HG02885 (cell line): ENCODE measurements around the gene TIAM2.

Experiments
- ATAC-seq: cut with Tn5 transposase; IDR thresholded peaks from one replicate; pipeline ENCODE4 v1.9.1; 2021; ENCODE audit warnings: mild to moderate bottlenecking; ENCODE audit not compliant: unreplicated experiment, poor library complexity

The TIAM2 gene

GRCh38 chr6:155021680-155022079 is 26.6 kb downstream of the TIAM2 start:
- ATAC-seq, result no peak

DNA sequence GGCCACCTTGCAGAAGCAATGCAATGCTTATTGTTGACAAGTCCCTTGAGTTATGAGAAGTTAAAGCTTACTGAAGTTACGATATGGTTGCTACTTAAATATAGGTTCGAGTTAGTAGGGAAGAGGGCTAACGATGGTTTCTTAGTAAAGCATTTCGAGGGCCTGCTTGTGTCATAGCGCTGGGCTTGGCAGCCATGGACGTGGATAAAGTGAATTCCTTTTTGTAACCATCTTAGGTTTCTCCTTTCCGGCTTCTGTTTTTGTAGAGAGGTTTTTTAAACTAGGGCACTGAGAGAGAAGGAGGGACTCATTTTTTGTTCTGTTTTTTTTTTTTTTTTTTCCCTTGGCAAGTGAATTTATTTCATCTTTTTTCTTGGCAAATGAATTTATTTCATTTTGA is 27.6 kb downstream of the TIAM2 start:
- no peak for ATAC-seq

DNA sequence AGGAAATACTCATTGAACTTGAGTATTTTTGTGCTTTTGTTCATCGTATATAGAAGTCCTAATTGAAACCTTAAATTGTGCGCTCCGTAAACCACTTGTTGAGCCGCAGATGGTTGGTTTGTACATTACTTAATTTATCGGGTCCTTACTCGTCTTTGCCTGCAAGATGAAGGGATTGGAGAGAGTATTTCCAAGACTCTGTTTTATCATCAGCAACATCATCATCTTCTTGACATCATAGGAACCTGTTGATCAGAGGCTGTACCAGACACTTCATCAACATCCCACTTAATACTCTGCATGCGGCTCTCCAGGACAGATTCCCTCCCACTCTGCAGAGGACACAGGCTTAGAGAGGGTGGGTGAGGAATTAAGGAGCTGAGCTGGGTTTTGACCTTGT is 28.6 kb downstream of the TIAM2 start:
- no peak for ATAC-seq

DNA sequence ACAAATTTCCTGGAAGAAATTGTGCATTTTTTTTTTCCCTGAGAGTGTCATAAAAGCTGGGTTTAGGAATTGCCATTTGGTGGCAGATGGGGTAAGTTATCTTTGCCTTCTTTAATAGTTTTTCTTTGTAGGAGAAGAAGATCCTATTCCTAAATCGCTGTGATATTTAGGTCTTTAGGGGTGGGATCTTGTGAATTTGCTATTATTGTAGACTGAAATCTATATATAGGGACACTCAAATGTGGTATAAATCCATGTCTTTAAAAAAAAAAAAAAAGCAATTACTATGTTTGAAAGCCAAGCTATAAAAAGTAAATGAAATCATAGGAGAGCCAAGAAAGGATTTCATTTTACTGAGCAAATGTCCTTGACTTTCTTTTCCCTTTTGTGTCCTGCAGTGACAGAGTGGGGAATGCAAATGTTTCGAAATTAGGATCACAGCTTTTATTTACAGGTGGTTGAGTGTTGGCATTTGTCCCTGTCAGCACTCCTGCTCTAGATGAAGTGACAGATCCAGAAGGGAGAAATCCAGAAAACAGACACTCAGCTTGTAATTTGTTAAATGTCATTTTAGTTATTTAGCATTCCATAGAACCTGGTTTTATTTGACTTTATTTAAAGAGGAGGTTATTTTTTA is 29.4 kb downstream of the TIAM2 start:
- ATAC-seq, result no peak

DNA sequence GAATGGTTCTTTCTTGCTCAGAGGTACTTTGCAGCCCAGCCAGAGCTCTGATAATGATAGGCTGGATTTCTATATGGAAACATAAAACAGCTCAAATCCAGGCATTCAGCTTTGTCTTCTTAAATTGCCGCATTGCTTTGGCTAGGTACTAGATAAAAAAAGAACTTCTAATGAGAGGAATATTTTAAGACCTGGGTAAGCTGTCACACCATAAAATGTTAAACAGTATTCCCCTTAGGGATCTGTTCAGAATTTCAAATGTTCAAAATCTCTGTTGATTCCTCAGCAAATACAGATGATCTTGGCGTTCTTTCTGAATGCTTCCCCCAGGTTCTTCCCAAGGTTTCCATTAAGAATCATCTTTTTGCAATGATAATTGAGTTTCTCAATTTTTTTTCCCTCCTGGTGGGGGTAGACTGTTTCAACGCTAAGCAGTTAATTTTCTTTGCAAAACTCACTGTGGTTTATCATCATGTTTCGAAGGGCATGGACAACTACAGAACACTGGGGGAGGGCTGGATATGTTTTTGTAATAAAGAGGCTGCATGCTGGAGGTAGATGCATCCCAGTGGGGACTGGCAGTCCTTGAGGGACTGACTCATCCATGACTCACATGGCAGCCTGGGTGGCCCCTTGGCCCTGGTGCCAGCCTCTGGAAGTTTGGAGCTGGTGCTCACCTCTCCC is 31.0 kb downstream of the TIAM2 start:
- ATAC-seq, result no peak

DNA sequence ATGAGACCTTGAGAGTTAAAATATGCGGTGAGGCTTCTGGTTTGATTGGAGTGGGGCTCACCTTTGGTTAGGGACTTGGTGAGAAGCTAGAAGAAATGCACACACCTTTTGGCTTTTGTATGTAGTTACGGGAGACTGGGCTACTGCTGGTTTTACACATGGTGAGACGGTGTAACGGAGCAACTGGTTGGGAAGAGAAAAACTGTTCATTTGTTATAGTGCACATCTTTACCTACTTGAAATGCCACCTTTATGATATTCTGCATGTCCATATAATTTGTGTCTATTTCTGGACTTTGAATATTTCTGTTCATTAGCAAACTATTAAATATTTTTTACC is 31.6 kb downstream of the TIAM2 start:
- no peak for ATAC-seq

DNA sequence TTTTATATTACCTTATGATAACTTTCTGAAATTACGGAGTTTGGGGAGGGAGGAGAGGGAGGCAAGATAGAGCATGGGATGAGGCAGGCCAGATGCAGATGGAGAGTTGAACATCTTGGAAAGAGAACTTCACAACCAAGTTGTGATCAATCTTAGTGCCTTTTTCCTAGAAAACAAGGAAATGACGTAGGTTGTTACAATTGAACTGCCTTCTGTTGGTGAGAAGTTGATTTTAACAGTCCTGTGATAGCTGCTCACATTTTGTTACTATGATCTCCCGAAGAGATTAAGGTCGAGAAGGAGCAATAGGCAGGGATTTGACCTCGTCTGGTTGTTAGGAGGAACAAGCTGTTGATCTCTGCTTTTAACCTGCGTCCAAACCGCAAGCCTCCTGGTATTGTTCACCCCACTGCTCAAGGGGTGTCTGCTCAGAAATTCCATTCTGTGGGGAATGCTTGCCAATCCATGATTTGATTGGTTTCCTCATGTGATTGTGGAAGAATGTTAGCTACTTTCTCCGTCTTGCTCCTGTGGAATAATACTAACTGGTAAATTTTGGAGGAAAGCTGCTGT is 35.1 kb downstream of the TIAM2 start:
- ATAC-seq, result no peak

GRCh38 chr6:155031091-155031490 is 36.0 kb downstream of the TIAM2 start:
- no peak for ATAC-seq

- ATAC-seq, result no peak
Observed at GRCh38 chr6:155033021-155033791, 38.1 kb downstream of the TIAM2 start.

GRCh38 chr6:155036907-155037306 is 41.8 kb downstream of the TIAM2 start:
- no peak for ATAC-seq

GRCh38 chr6:155038104-155038503 is 43.0 kb downstream of the TIAM2 start:
- ATAC-seq, result no peak

DNA sequence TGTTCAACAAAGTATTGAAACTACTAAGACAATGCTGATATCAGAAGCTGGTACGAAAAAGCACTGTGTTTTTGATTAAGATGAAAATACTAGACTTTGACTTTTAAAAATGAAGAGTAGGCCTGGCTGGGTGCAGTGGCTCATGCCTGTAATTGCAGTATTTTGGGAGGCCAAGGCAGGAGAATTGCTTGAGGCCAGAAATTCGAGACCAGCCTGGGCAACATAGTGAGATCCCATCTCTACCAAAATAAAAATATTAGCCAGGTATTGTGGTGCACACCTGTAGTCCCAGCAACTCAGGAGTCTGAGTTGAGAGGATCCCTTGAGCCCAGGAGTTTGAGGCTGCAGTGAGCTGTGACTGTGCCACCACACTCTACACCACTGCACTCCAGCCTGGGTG is 43.4 kb downstream of the TIAM2 start:
- ATAC-seq, result no peak

DNA sequence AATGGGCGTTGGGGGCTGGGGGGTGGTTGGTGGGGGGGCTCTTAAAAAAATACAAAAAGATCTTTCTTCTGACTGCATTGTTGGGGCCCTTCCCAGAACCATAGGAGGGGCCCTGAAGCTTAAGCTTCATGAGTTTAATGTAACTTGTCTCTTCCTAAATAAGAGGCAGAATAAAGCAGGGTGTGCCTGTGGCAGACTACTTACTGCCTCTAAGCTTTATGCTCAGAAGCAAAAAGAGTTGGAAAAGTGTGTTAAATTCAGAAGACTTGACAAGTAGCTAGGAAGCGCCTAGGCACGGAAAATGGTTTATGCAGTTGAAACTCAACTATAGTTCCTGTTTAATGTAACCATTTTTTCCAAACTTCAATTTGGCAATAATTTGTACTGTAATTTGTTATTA is 44.5 kb downstream of the TIAM2 start:
- no peak for ATAC-seq

DNA sequence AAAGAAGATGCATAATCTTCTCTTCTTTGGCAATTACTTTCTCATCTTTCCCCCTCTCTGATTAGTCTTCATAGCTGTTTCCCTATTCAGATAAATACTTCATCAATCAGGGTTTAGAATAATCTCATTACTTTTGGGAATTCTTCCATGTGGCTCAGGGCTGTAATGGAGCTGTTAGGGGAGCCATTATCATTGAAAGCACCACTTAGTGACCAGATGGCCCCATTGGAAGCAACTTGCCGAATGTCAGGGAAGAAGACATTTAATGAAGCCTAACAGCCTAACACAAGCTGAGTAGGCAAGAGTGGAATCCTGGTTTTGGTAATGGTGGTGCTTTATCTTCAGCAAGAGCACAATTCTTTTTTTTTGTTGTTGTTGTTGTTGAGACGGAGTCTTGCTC is 45.0 kb downstream of the TIAM2 start:
- no peak for ATAC-seq

DNA sequence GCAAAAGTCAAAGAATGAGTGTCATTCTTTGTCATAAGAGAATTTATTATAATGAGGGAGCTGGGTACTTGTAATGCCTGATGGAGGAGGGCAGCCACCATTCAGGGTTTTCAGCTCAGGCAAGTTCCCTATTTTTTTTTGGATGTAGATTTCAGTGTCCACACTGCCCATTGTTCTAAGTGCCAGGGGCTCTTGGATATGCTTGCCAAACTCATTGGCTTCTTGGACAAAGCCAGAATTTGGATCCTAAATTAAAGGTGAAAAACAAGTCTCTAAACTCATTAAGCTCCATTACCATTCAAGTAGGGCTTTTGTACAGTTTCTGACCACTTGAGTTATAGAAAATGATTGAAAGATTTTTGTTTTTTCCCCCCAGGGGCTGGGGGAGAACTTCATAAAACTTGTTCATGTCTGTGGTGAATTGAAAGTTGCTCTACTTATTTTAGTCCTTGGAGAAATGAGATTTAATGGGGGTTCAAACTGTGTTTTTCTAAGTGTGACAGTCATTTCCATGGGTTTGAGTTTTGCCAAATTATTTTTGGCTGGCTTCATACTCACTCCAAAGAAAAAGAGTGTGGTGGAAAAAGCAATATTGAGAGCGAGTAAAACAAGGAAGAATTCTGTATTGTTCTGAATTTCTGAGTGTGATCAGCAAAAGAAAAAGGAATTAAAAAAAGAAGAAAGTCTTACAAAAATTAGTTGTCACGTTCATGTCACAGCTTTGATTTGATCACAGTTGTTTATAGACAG is 46.0 kb downstream of the TIAM2 start:
- ATAC-seq, result no peak

DNA sequence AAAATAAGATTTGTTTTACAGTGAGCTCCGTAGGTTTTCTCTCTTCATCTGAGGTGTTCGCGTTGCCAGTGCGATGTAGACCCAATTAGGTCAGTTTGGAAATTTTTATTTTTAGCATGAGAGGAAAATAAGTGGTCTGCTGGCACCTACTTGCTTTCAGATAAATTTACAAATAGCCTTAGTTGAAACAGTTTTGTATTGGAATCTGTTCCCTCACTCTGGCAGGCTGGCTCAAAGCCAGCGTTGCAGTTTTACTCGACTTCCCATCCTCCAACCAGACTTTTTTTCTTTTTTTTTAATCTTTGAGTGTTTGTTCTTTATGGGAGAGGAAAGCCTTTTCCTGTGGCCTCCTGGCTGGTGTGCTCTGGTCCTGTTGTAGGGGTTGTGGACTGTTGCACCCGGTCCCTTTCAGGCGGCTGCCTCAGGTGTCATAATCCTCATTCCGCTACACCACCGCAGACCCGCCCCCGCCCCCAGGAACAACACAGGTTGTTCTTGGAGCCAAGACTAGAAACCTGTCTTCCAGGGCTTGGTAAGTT is 46.7 kb downstream of the TIAM2 start:
- ATAC-seq, result no peak

DNA sequence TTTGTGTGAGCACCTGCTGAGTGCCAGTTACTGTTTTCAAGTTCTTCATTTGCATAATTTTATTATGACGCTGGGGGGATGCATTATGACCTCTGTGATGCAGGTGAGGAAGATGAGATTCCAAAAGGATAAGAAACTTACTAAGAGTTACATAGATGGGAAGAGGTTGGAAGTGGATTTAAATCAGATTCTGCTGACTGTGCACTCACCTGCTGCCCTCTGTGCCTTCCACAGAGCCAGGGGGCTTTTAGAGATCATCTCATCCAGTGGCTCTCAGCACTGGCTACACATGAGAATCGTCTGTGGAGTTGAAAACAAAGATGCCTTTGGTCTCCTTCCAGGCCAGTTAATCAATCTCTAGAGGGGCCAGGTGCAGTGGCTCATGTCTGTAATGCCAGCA is 47.9 kb downstream of the TIAM2 start:
- no peak for ATAC-seq

DNA sequence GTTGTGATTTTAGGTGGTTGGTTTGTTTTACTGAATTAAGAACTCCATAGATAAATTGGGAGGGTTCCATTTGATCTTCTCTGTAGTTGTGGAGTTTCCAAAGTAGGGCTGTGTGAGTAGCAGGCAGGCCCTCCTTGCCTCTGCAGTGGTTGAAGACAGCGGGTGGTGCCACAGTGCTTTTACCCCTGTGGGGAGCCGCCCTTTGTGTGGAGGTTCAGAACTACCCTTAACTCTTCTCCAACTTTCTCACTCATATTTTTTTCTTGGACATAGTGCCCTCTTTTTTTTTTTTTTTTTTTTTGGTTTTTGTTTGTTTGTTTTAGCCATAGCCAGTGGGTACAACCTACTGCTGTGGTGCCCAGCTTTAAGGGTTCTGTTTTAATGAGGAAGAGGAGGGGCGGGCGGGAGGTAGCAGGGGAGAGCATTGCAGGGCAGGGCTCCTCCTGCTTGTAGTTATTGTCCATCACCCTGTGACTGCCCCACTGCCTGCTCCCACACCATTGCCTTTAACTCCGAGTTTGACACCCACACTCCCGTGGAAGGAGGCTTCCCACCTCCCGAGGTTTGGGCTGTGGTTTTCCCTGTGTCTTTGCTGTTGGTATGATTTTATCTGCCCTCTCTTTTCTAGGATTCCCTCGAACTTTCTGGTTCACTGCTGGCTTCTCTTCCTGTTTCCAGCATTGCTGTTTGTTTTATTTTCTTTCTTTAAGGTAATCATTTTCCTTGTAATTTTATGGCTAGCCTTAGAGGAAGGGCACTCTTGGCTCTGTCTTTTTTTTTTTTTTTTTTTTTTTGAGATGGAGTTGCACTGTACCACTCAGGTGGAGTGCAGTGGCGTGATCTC is 50.7 kb downstream of the TIAM2 start:
- ATAC-seq, result no peak

DNA sequence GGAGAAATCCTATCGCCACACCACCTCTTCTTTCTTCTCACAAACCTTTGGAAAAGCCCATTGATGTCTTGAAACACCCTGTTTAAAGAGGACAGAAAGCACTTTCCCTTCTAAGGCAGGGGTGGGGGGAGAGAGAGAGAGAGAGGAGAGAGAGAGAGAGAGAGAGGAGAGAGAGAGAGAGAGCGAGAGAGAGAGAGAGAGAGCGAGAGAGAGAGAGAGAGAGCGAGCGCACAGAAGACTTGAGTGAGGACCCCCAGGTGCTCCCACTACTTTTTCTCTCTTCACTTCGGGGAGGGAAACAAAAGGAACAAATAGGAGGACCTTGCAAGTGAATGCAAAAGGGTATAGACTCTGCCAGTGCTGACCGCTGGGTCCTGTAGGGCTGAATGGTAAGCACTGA is 52.4 kb downstream of the TIAM2 start:
- no peak for ATAC-seq

GRCh38 chr6:155050311-155050710 is 55.2 kb downstream of the TIAM2 start:
- ATAC-seq, result peak; percentile 91
